HepG2 (cell line): ENCODE results near the gene RGL3. TPM values are rescaled to one million over a fixed set of nuclear protein-coding genes. Genes with fewer than 3 reads are reported as not detected.

Source experiments
- CBX5 ChIP-seq: sonication (generic); formaldehyde crosslinking; IDR thresholded peaks from 2 replicates; pipeline ENCODE4 v1.4.0; 2020; ENCODE audit warnings: missing genetic modification reagents, borderline replicate concordance
- CREM ChIP-seq, 2 experiments: sonication (generic) in 1 of 2; formaldehyde crosslinking in 1 of 2; IDR thresholded peaks; 2 replicates each; pipeline versions ENCODE4 v1.4.0 to v1.6.1; 2016 to 2020; ENCODE audit warnings: antibody characterized with exemption in 1 of 2, mild to moderate bottlenecking in 1 of 2, missing genetic modification reagents in 1 of 2
- FOSL2 ChIP-seq: sonication (generic); formaldehyde crosslinking; IDR thresholded peaks from 2 replicates; pipeline ENCODE4 v1.4.0; 2020; ENCODE audit warnings: missing genetic modification reagents
- HDAC2 ChIP-seq: sonication (generic); formaldehyde crosslinking; IDR thresholded peaks from 2 replicates; pipeline ENCODE4 v1.4.0; 2020; ENCODE audit warnings: missing genetic modification reagents
- IKZF4 ChIP-seq: sonication (generic); formaldehyde crosslinking; IDR thresholded peaks from 2 replicates; pipeline ENCODE4 v1.5.1; 2020; ENCODE audit warnings: borderline replicate concordance, mild to moderate bottlenecking, low read depth, missing genetic modification reagents; ENCODE audit errors: not compliant biosample characterization
- KLF6 ChIP-seq: IDR thresholded peaks from 2 replicates; pipeline ENCODE4 v1.8.0; 2016; ENCODE audit warnings: missing biosample characterization, missing genetic modification reagents
- MYNN ChIP-seq: sonication (generic); formaldehyde crosslinking; IDR thresholded peaks from 2 replicates; pipeline ENCODE4 v1.4.0; 2020; ENCODE audit warnings: mild to moderate bottlenecking, low read depth, missing genetic modification reagents
- MYPOP ChIP-seq: sonication (generic); formaldehyde crosslinking; IDR thresholded peaks from 2 replicates; pipeline ENCODE4 v1.8.1; 2023; ENCODE audit warnings: mild to moderate bottlenecking, moderate library complexity, missing genetic modification reagents
- SP2 ChIP-seq: sonication (generic); formaldehyde crosslinking; IDR thresholded peaks from 2 replicates; pipeline ENCODE4 v1.5.1; 2020; ENCODE audit warnings: mild to moderate bottlenecking, missing genetic modification reagents
- STAG1 ChIP-seq: sonication (generic); formaldehyde crosslinking; IDR thresholded peaks from 2 replicates; pipeline ENCODE4 v1.4.0; 2020; ENCODE audit warnings: missing genetic modification reagents
- TAF15 ChIP-seq: fragments of 200-400 bp; formaldehyde crosslinking; IDR thresholded peaks from one replicate; pipeline ENCODE4 v1.6.1; 2018; ENCODE audit warnings: mild to moderate bottlenecking, low read depth, low read length; ENCODE audit not compliant: poor library complexity, severe bottlenecking
- TEAD3 ChIP-seq: optimal IDR thresholded peaks from 2 replicates; pipeline ENCODE3; 2016; ENCODE audit warnings: borderline replicate concordance
- TGIF2 ChIP-seq: IDR thresholded peaks from 2 replicates; pipeline ENCODE4 v1.6.1; 2016; ENCODE audit warnings: control low read depth, missing compliant biosample characterization
- ZBTB7B ChIP-seq: sonication (generic); formaldehyde crosslinking; IDR thresholded peaks from 2 replicates; pipeline ENCODE4 v1.4.0; 2020; ENCODE audit warnings: missing genetic modification reagents
- ZFX ChIP-seq: sonication (generic); formaldehyde crosslinking; IDR thresholded peaks from 2 replicates; pipeline ENCODE4 v1.4.0; 2020; ENCODE audit warnings: mild to moderate bottlenecking, low read depth, missing genetic modification reagents, moderate library complexity
- ZKSCAN8 ChIP-seq: IDR thresholded peaks from 2 replicates; pipeline ENCODE4 v1.6.1; 2016; ENCODE audit warnings: borderline replicate concordance, missing genetic modification reagents, missing compliant biosample characterization
- ZNF350 ChIP-seq: sonication (generic); formaldehyde crosslinking; IDR thresholded peaks from 2 replicates; pipeline ENCODE4 v1.4.0; 2020; ENCODE audit warnings: mild to moderate bottlenecking, low read depth, missing genetic modification reagents, borderline replicate concordance
- ZNF547 ChIP-seq: sonication (generic); formaldehyde crosslinking; IDR thresholded peaks from 2 replicates; pipeline ENCODE4 v1.5.1; 2020; ENCODE audit warnings: mild to moderate bottlenecking, missing genetic modification reagents
- ZNF598 ChIP-seq: sonication (generic); formaldehyde crosslinking; IDR thresholded peaks from 2 replicates; pipeline ENCODE4 v1.5.1; 2020; ENCODE audit warnings: mild to moderate bottlenecking, missing genetic modification reagents, borderline replicate concordance
- ZNF883 ChIP-seq: sonication (generic); formaldehyde crosslinking; IDR thresholded peaks from 2 replicates; pipeline ENCODE4 v1.5.1; 2020; ENCODE audit warnings: mild to moderate bottlenecking, missing genetic modification reagents; ENCODE audit errors: not compliant biosample characterization
- ZSCAN12 ChIP-seq: sonication (generic); formaldehyde crosslinking; IDR thresholded peaks from 2 replicates; pipeline ENCODE4 v1.9.0; 2021; ENCODE audit warnings: mild to moderate bottlenecking, missing genetic modification reagents
- polyA plus RNA-seq, 8 experiments: library from polyadenylated mRNA; depleted of rRNA in 3 of 8; stranded (reverse) in 7 of 8; unstranded in 1 of 8; fragments of >200 nt; fragmentation: Illumina TruSeq in 4 of 8; extraction: Trizol in 4 of 8; gene quantifications; 2 replicates each; pipeline versions ENCODE4 v1.2.1 to v1.2.3, GENCODE V29; 2011 to 2016; ENCODE audit warnings: low read depth in 4 of 8, missing spikeins in 1 of 8, mixed read lengths in 1 of 8; ENCODE audit not compliant: insufficient read depth in 1 of 8
- total RNA-seq, 5 experiments: library from RNA; depleted of rRNA; stranded (reverse); fragments of >200 nt; fragmentation: Illumina TruSeq; extraction: Trizol; gene quantifications; 2 replicates each; pipeline ENCODE4 v1.2.3, GENCODE V29; 2016; ENCODE audit warnings: low read depth in 1 of 5
- TF ChIP-seq, protein P1 (sequence below): IDR thresholded peaks from 2 replicates; pipeline ENCODE4 v1.6.1; 2016; ENCODE audit warnings: mild to moderate bottlenecking
- TF ChIP-seq, protein P2 (sequence below): sonication (generic); formaldehyde crosslinking; IDR thresholded peaks from 2 replicates; pipeline ENCODE4 v1.5.0; 2020; ENCODE audit warnings: mild to moderate bottlenecking, missing genetic modification reagents, moderate library complexity
- TF ChIP-seq, protein P3 (sequence below): IDR thresholded peaks from 2 replicates; pipeline ENCODE4 v1.6.1; 2016; ENCODE audit warnings: missing biosample characterization, missing genetic modification reagents, low read depth

The RGL3 gene
- total and polyA plus RNA-seq, 2 of the 13 experiments (the other 11 are each of a cell fraction or from before 2014, with no cell fraction given): 4.2 to 7.6 TPM

DNA sequence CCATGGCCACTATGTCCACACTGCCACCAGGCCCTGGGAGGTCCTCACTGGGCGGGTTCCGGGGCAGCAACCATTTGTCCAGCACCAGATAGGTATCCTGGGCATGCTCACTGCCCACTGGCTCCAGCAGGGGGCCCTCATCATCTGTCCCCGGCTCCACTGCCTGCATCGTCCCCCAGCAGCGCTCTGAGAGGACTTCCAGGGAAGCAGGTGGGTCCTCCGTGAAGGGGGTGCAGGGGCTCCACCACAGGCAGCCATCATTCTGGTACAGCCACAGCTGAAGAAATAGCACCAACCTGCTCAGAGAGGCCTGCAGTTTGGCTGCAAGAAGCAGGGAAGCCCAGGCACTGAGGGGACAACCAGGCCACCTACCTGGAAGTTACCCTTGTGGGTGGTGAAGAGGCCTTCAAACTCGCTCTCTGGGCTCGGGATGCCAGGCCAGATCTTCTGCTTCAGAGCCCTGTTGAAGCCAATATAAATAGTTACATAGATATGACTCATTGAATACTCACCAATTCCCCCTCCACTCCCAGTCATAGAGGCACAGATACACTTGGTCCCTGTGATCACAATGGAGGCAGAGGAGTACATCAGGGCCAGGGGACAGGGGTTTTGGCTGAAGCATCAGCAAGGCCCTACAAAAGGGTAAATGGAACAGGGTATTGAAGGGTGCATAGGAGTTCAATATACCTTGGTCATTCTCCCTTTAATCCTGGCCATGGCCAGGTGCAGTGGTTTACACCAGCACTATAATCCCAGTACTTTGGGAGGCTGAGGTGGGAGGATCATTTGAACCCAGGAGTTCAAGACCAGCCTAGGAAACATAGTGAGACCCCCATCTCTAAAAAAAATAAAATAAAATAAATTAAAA, 40.6 kb downstream of the RGL3 start (continued):
- TF ChIP-seq, protein P1, sequence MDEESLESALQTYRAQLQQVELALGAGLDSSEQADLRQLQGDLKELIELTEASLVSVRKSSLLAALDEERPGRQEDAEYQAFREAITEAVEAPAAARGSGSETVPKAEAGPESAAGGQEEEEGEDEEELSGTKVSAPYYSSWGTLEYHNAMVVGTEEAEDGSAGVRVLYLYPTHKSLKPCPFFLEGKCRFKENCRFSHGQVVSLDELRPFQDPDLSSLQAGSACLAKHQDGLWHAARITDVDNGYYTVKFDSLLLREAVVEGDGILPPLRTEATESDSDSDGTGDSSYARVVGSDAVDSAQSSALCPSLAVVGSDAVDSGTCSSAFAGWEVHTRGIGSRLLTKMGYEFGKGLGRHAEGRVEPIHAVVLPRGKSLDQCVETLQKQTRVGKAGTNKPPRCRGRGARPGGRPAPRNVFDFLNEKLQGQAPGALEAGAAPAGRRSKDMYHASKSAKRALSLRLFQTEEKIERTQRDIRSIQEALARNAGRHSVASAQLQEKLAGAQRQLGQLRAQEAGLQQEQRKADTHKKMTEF: 0 out of 2 replicates have a peak, but pooled peaks have one; percentile 41
- TF ChIP-seq ZNF883 (peak; percentile 69), TGIF2 (CRISPR knock-in tag) (no peak), ZSCAN12 (CRISPR knock-in tag) (no peak), ZKSCAN8 (CRISPR knock-in tag) (no peak), FOSL2 (CRISPR knock-in tag) (peak; percentile 5; the same call in 1 of the 2 replicates), MYNN (CRISPR knock-in tag) (no peak), ZNF598 (CRISPR knock-in tag) (peak; percentile 26; the same call in 1 of the 2 replicates), CREM (IDR thresholded peaks at IDR 0.05) (no peak), CREM (CRISPR knock-in tag; IDR thresholded peaks at IDR 0.05) (no peak), STAG1 (peak; percentile 81), ZBTB7B (CRISPR knock-in tag) (peak; percentile 31; the same call in 1 of the 2 replicates), ZFX (CRISPR knock-in tag) (peak; percentile 37; the same call in 1 of the 2 replicates), ZNF350 (CRISPR knock-in tag) (no peak), TAF15 (no peak), IKZF4 (no peak), TEAD3 (CRISPR knock-in tag) (peak; percentile 42), HDAC2 (CRISPR knock-in tag) (peak; percentile 37; the same call in 1 of the 2 replicates), KLF6 (CRISPR knock-in tag) (no peak), ZNF547 (CRISPR knock-in tag) (no peak), SP2 (CRISPR knock-in tag) (0 out of 2 replicates have a peak, but pooled peaks have one; percentile 21), CBX5 (no peak), MYPOP (CRISPR knock-in tag) (no peak)
- TF ChIP-seq, protein P2, sequence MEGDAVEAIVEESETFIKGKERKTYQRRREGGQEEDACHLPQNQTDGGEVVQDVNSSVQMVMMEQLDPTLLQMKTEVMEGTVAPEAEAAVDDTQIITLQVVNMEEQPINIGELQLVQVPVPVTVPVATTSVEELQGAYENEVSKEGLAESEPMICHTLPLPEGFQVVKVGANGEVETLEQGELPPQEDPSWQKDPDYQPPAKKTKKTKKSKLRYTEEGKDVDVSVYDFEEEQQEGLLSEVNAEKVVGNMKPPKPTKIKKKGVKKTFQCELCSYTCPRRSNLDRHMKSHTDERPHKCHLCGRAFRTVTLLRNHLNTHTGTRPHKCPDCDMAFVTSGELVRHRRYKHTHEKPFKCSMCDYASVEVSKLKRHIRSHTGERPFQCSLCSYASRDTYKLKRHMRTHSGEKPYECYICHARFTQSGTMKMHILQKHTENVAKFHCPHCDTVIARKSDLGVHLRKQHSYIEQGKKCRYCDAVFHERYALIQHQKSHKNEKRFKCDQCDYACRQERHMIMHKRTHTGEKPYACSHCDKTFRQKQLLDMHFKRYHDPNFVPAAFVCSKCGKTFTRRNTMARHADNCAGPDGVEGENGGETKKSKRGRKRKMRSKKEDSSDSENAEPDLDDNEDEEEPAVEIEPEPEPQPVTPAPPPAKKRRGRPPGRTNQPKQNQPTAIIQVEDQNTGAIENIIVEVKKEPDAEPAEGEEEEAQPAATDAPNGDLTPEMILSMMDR: peak; percentile 88
- TF ChIP-seq, protein P3, sequence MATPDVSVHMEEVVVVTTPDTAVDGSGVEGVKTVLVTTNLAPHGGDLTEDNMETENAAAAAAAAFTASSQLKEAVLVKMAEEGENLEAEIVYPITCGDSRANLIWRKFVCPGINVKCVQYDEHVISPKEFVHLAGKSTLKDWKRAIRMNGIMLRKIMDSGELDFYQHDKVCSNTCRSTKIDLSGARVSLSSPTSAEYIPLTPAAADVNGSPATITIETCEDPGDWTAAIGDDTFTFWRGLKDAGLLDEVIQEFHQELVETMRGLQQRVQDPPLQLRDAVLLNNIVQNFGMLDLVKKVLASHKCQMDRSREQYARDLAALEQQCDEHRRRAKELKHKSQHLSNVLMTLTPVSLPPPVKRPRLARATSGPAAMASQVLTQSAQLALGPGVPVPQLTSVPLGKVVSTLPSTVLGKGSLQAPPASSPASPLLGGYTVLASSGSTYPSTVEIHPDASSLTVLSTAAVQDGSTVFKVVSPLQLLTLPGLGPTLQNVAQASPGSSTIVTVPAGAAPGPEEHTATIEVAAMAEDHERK (CRISPR knock-in tag): no peak
